ENCODE data around the gene ASTN2.

DNA sequence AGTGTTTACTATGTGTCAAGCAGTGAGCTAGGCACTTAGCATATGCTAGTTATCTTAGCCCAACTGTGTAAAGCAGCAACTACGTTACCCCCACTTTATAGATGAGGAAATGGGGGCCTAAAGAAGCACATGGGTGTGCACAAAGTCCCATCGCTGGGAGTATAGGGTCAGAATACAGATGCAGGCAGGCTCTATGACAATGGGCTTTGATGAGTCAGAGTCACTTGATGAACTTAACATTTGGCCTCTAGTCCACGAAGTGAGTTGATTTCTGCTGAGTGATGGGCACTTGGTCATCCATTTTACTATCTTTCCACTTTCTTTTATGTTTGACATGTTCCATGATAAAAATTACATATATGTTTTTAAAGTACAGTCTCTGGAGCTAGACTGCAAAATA, 523.4 kb downstream of the ASTN2 start:
- TF ChIP-seq EZH2 (optimal IDR thresholded peaks at IDR 0.05; ENCODE audit: low read depth, low read length), result no peak
- TF ChIP-seq, protein P1, sequence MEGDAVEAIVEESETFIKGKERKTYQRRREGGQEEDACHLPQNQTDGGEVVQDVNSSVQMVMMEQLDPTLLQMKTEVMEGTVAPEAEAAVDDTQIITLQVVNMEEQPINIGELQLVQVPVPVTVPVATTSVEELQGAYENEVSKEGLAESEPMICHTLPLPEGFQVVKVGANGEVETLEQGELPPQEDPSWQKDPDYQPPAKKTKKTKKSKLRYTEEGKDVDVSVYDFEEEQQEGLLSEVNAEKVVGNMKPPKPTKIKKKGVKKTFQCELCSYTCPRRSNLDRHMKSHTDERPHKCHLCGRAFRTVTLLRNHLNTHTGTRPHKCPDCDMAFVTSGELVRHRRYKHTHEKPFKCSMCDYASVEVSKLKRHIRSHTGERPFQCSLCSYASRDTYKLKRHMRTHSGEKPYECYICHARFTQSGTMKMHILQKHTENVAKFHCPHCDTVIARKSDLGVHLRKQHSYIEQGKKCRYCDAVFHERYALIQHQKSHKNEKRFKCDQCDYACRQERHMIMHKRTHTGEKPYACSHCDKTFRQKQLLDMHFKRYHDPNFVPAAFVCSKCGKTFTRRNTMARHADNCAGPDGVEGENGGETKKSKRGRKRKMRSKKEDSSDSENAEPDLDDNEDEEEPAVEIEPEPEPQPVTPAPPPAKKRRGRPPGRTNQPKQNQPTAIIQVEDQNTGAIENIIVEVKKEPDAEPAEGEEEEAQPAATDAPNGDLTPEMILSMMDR (IDR thresholded peaks at IDR 0.05; ENCODE audit: low read length), result no peak

Measured in MM.1S (cell line).